ENCODE measurements around the gene BTBD10. TPM values are rescaled to one million over a fixed set of nuclear protein-coding genes. Genes with fewer than 3 reads are reported as not detected.

BTBD10 gene
- polyA plus RNA-seq (2013, experiment 1 of 2), result 23.4 TPM
- polyA plus RNA-seq (2013, experiment 2 of 2), result 25.0 TPM

GRCh38 chr11:13462901-13463778 is at the start of gene BTBD10:
Gene BTBD10, minus strand, starts transcription at chr11:13463222. Its CDS starts 18,098 bp downstream, at chr11:13445124.
- Histone ChIP-seq H3K27me3 (ENCODE audit: insufficient read depth, low read length) (no peaks in the 10 kb centered on the region), H3K9me3 (ENCODE audit: insufficient read depth, low read depth, low read length) (no peaks in the 10 kb centered on the region), H3K4me3 (ENCODE audit: low read length) (peak within 1 kb of the TSS; percentile 94), H3K9ac (ENCODE audit: low read depth, low read length) (peak within 1 kb of the TSS; percentile 92), H3K27ac (ENCODE audit: low read depth, low read length) (peak within 1 kb of the TSS; percentile 80), H3K36me3 (ENCODE audit: insufficient read depth, low read length) (no peaks in the 10 kb centered on the region; the same call in 1 of the 2 replicates), H3K4me1 (ENCODE audit: insufficient read depth, low read length) (peaks cover 12% of the 10 kb centered on the region)
- WGBS, result under 1% methylated on average over 71 of the region's 71 CpGs

GRCh38 chr11:13503393-13503792 is 40.4 kb upstream of the BTBD10 start:
- 100% methylated on average over 1 of the region's 1 CpG for WGBS
- Histone ChIP-seq H3K4me3 (ENCODE audit: low read length) (no peak overlapping the region), H3K27me3 (ENCODE audit: insufficient read depth, low read length) (no peaks in the 10 kb centered on the region), H3K9ac (ENCODE audit: low read depth, low read length) (no peak overlapping the region), H3K9me3 (ENCODE audit: insufficient read depth, low read depth, low read length) (no peaks in the 10 kb centered on the region), H3K27ac (ENCODE audit: low read depth, low read length) (no peak overlapping the region), H3K4me1 (ENCODE audit: insufficient read depth, low read length) (no peaks in the 10 kb centered on the region), H3K36me3 (ENCODE audit: insufficient read depth, low read length) (no peaks in the 10 kb centered on the region)

- WGBS, result 90% methylated on average over 1 of the region's 1 CpG
- Histone ChIP-seq H3K27me3 (ENCODE audit: insufficient read depth, low read length) (no peaks in the 10 kb centered on the region), H3K4me1 (ENCODE audit: insufficient read depth, low read length) (no peaks in the 10 kb centered on the region), H3K9me3 (ENCODE audit: insufficient read depth, low read depth, low read length) (no peaks in the 10 kb centered on the region), H3K4me3 (ENCODE audit: low read length) (no peak overlapping the region), H3K9ac (ENCODE audit: low read depth, low read length) (no peak overlapping the region), H3K27ac (ENCODE audit: low read depth, low read length) (no peak overlapping the region), H3K36me3 (ENCODE audit: insufficient read depth, low read length) (no peaks in the 10 kb centered on the region)
Measured at GRCh38 chr11:13502492-13502891, 39.5 kb upstream of the BTBD10 start.

GRCh38 chr11:13495929-13496328 is 32.9 kb upstream of the BTBD10 start, which contains the start of gene PTH:
Gene PTH, minus strand, starts transcription at chr11:13495997. Its CDS starts 3,142 bp downstream, at chr11:13492855.
- Histone ChIP-seq H3K36me3 (ENCODE audit: insufficient read depth, low read length) (no peaks in the 10 kb centered on the region), H3K9ac (ENCODE audit: low read depth, low read length) (no peak within 1 kb of the TSS), H3K4me3 (ENCODE audit: low read length) (no peak within 1 kb of the TSS), H3K27me3 (ENCODE audit: insufficient read depth, low read length) (no peaks in the 10 kb centered on the region), H3K4me1 (ENCODE audit: insufficient read depth, low read length) (no peaks in the 10 kb centered on the region), H3K9me3 (ENCODE audit: insufficient read depth, low read depth, low read length) (no peaks in the 10 kb centered on the region), H3K27ac (ENCODE audit: low read depth, low read length) (no peak within 1 kb of the TSS)
- WGBS, result 100% methylated on average over 1 of the region's 3 CpGs

GRCh38 chr11:13494051-13494450 is 31.0 kb upstream of the BTBD10 start:
- H3K4me1 ChIP-seq (ENCODE audit: insufficient read depth, low read length), result no peaks in the 10 kb centered on the region
- H3K36me3 ChIP-seq (ENCODE audit: insufficient read depth, low read length), result no peaks in the 10 kb centered on the region
- no peak overlapping the region for H3K9ac ChIP-seq (ENCODE audit: low read depth, low read length)
- H3K27me3 ChIP-seq (ENCODE audit: insufficient read depth, low read length), result no peaks in the 10 kb centered on the region
- H3K4me3 ChIP-seq (ENCODE audit: low read length), result no peak overlapping the region
- no peak overlapping the region for H3K27ac ChIP-seq (ENCODE audit: low read depth, low read length)
- WGBS, result 65% methylated on average over 3 of the region's 3 CpGs
- H3K9me3 ChIP-seq (ENCODE audit: insufficient read depth, low read depth, low read length), result no peaks in the 10 kb centered on the region

- 92% methylated on average over 5 of the region's 5 CpGs for WGBS
- no peaks in the 10 kb centered on the region for H3K4me1 ChIP-seq (ENCODE audit: insufficient read depth, low read length)
- H3K9me3 ChIP-seq (ENCODE audit: insufficient read depth, low read depth, low read length), result no peaks in the 10 kb centered on the region
- no peaks in the 10 kb centered on the region for H3K36me3 ChIP-seq (ENCODE audit: insufficient read depth, low read length)
- H3K4me3 ChIP-seq (ENCODE audit: low read length), result peak overlapping the region; percentile 34
- H3K27ac ChIP-seq (ENCODE audit: low read depth, low read length), result no peak overlapping the region
- no peaks in the 10 kb centered on the region for H3K27me3 ChIP-seq (ENCODE audit: insufficient read depth, low read length)
- no peak overlapping the region for H3K9ac ChIP-seq (ENCODE audit: low read depth, low read length)
Measured at GRCh38 chr11:13487661-13488030, 24.6 kb upstream of the BTBD10 start.

- WGBS, result 90% methylated on average over 26 of the region's 26 CpGs
- no peaks in the 10 kb centered on the region for H3K27me3 ChIP-seq (ENCODE audit: insufficient read depth, low read length)
- no peaks in the 10 kb centered on the region for H3K4me1 ChIP-seq (ENCODE audit: insufficient read depth, low read length)
- H3K4me3 ChIP-seq (ENCODE audit: low read length), result peak overlapping the region; percentile 34
- no peak overlapping the region for H3K9ac ChIP-seq (ENCODE audit: low read depth, low read length)
- no peaks in the 10 kb centered on the region for H3K9me3 ChIP-seq (ENCODE audit: insufficient read depth, low read depth, low read length)
- H3K27ac ChIP-seq (ENCODE audit: low read depth, low read length), result no peak overlapping the region
- no peaks in the 10 kb centered on the region for H3K36me3 ChIP-seq (ENCODE audit: insufficient read depth, low read length)
Measured at GRCh38 chr11:13486926-13487660, 24.1 kb upstream of the BTBD10 start.

GRCh38 chr11:13480198-13480597 is 17.2 kb upstream of the BTBD10 start:
- WGBS, result 95% methylated on average over 9 of the region's 9 CpGs

GRCh38 chr11:13479688-13480087 is 16.7 kb upstream of the BTBD10 start:
- over 99% methylated on average over 3 of the region's 3 CpGs for WGBS
- H3K4me3 ChIP-seq (ENCODE audit: low read length), result no peak overlapping the region
- no peaks in the 10 kb centered on the region for H3K27me3 ChIP-seq (ENCODE audit: insufficient read depth, low read length)
- no peak overlapping the region for H3K9ac ChIP-seq (ENCODE audit: low read depth, low read length)
- H3K4me1 ChIP-seq (ENCODE audit: insufficient read depth, low read length), result no peaks in the 10 kb centered on the region
- no peak overlapping the region for H3K27ac ChIP-seq (ENCODE audit: low read depth, low read length)
- H3K36me3 ChIP-seq (ENCODE audit: insufficient read depth, low read length), result no peaks in the 10 kb centered on the region
- H3K9me3 ChIP-seq (ENCODE audit: insufficient read depth, low read depth, low read length), result peaks cover 5% of the 10 kb centered on the region; the same call in 1 of the 2 replicates

More at GRCh38 chr11:13480198-13480597, 17.2 kb upstream of the BTBD10 start:
- H3K4me1 ChIP-seq (ENCODE audit: insufficient read depth, low read length), result no peaks in the 10 kb centered on the region
- no peak overlapping the region for H3K4me3 ChIP-seq (ENCODE audit: low read length)
- H3K36me3 ChIP-seq (ENCODE audit: insufficient read depth, low read length), result no peaks in the 10 kb centered on the region
- H3K27me3 ChIP-seq (ENCODE audit: insufficient read depth, low read length), result no peaks in the 10 kb centered on the region
- peaks cover 5% of the 10 kb centered on the region; the same call in 1 of the 2 replicates for H3K9me3 ChIP-seq (ENCODE audit: insufficient read depth, low read depth, low read length)
- no peak overlapping the region for H3K27ac ChIP-seq (ENCODE audit: low read depth, low read length)
- H3K9ac ChIP-seq (ENCODE audit: low read depth, low read length), result no peak overlapping the region

- H3K4me1 ChIP-seq (ENCODE audit: insufficient read depth, low read length), result 0 out of 2 replicates have a peak, but pooled peaks cover 7% of the 10 kb centered on the region
- H3K4me3 ChIP-seq (ENCODE audit: low read length), result no peak overlapping the region
- H3K36me3 ChIP-seq (ENCODE audit: insufficient read depth, low read length), result no peaks in the 10 kb centered on the region
- whole genome bisulfite sequencing, result 90% methylated on average over 3 of the region's 3 CpGs
- peaks cover 5% of the 10 kb centered on the region; the same call in 1 of the 2 replicates for H3K9me3 ChIP-seq (ENCODE audit: insufficient read depth, low read depth, low read length)
- H3K27ac ChIP-seq (ENCODE audit: low read depth, low read length), result no peak overlapping the region
- H3K9ac ChIP-seq (ENCODE audit: low read depth, low read length), result no peak overlapping the region
- no peaks in the 10 kb centered on the region for H3K27me3 ChIP-seq (ENCODE audit: insufficient read depth, low read length)
Measured at GRCh38 chr11:13475091-13475490, 12.1 kb upstream of the BTBD10 start.
